Right hindlimb (tissue), 1 donor: ENCODE measurements around the gene FN3K.
"Not testable (repeated sequence)": the region's sequence is repeated elsewhere in the genome, so short reads cannot be mapped to it uniquely, and the experiment has no call there.

Experiments used
- DNase-seq: peaks from one replicate; pipeline ENCODE4 v3.0.0-alpha.2; 2018

Gene FN3K

DNA sequence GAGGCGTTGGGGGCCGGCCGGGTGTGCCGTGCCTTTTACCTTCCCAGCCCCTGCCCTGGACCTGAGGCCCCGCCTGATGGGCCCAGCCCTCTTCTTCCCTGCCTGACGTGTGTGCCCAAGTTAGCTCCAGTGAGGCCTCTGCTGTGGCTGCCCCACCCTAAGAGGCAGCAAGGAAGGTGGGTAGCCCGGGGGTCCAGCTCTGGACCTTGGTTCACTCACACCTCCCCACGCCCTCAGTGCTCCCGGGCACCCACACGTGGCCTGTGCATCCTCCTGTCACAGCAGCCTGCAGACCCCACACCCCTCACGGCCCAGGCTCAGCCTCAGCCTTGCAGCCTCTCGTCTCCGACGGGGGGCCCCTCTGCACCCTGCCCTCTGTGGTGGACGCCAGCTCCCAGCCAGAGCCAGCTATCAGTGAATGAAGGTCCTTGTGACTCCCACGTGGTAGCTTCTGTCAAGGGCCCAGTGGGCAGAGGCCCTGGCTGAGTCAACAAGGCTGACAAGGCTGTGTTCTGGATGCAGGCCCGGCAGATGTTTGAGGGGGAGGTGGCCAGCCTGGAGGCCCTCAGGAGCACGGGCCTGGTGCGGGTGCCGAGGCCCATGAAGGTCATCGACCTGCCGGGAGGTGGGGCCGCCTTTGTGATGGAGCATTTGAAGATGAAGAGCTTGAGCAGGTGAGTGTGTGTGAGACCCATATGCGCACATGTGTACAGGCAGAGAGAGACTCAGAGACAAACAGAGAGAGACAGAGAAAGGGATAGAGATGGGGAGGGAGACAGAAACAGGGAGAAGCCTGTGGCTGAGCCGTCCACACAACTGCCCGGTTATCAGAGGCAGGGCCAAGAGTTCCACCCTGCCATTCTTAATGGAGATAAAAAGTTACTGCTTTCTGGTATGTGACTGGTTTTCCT, 2.8 kb downstream of the FN3K start:
- no peak for DNase-seq

DNA sequence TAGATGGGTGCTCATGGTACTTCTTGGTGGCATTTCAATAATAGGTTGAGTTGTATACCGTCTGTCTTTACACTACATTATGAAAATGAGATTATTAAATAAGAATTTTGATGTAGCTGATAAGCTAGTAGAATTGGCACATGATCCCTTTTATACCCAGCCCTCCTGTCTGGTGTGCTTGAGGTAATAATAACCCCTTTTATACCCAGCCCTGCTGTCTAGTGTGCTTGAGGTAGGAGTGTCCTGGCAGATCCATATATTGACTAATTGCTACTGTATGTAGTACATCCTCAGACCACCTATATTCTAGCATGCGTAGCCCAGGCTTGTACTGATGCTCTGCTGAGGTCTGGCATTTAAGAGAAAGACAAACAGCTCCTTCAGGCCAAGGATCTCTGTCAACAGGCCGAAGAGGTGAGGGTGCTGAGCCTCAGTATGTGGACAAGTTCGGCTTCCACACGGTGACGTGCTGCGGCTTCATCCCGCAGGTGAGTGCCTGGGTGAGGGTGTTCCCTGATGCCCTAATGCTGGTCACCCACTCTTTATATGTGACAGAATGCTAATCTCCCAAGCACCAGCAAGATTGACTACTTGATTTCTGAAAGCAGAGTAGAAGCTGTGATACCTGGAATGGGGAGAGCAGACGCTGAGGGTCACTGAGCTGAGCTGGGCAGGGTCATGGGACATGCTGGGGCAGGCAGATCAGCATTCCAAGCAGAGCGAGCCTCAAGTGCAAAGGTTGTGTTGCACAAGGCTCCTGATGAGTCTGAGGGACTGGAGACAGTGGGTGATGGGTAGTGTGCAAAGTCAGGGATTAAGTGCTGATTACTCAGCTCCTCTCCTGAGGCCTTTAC, 5.7 kb downstream of the FN3K start:
- no peak for DNase-seq

DNA sequence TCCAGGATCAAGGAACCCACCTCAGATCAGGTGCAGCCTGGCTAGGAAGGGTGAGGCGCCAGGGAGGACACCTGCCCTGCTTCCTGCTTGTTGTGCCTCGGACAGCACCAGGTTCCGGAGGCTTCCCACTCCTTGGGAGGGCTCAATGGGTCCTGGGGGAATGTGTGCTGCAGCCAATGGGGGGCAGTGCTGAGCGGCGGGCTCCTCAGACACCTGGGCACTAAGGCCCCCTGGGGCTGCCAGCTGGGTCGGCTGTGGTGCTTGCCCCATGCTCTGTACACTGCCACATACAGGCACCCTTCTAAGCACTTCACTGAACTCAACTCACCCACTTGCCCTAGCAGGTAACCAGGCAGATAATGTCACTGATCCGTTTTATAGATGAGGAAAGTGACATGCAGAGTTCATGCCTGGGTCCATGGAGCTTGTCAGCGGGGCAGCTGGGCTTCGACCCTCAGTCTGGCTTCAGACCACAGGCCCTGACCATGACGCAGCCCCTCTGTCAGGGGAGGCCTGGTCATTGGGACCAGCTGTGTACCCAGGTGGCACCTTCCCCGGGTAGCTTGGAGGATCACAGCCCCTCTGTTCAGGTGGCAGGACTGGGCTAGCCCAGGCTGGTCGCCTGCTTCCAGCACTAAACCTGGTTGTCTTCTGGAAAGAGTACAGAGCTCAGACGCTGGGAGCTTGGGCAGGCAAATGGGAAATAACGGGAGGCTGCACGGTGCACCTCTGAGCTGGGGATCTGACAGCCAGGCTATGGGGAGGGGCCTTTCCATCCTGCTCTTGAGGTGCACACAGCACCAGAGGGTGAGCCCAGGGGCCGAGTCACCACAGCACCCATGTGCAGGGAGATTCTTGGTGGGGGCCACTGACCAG, 8.2 kb downstream of the FN3K start:
- no peak for DNase-seq

DNA sequence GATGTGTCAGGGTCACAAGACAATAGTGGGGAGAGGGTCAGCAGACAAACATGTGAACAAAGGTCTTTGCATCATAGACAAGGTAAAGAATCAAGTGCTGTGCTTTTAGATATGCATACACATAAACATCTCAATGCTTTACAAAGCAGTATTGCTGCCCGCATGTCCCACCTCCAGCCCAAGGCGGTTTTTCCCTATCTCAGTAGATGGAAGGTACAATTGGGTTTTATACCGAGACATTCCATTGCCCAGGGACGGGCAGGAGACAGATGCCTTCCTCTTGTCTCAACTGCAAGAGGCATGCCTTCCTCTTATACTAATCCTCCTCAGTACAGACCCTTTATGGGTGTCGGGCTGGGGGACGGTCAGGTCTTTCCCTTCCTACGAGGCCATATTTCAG, 9.3 kb downstream of the FN3K start:
- not testable (repeated sequence) for DNase-seq

DNA sequence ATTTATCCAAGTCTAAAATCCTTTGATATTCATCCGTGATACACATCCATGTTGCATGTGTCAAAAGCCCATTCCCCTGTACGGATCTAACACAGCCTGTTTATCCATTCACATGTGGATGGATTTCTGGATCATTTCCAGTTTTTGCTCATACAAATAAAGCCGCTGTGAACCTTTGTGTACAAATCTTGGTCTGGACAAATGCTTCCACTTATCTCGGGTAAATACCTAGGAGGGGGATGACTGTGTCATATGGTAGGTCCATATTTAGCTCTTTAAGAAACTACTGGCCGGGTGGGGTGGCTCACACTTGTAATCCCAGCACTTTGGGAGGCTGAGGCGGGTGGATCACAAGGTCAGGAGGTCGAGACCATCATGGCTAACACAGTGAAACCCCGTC, 10.1 kb downstream of the FN3K start:
- no peak for DNase-seq

DNA sequence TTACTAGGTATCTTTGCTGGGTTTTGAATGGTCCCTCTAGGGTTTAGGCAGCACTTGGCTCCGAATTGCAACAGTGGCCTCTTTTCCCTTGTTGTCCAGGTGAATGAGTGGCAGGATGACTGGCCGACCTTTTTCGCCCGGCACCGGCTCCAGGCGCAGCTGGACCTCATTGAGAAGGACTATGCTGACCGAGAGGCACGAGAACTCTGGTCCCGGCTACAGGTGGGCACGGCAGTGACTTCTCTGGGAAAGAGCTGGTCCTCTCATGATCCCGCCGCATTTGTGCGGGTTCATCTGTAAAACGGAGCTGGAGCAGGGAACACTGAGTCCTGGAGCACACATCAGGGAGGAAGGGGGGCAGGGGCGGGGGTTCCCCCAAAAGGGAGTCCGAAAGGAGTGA, 13.3 kb downstream of the FN3K start:
- no peak for DNase-seq

DNA sequence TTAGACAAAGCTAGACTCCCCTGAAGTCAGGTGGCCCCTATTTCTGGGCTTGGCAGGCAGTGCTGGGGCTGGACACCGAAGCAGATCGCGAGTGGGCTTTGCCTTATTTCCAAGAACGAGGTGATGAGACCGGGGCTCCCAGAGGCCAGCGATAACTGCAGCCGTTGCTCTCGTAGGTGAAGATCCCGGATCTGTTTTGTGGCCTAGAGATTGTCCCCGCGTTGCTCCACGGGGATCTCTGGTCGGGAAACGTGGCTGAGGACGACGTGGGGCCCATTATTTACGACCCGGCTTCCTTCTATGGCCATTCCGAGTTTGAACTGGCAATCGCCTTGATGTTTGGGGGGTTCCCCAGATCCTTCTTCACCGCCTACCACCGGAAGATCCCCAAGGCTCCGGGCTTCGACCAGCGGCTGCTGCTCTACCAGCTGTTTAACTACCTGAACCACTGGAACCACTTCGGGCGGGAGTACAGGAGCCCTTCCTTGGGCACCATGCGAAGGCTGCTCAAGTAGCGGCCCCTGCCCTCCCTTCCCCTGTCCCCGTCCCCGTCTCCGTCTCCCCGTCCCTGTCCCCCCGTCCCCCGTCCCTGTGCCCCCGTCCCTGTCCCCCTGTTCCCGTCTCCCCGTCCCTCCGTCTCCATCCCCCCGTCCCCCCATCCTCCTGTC, 15.0 kb downstream of the FN3K start:
- DNase-seq, result no peak

DNA sequence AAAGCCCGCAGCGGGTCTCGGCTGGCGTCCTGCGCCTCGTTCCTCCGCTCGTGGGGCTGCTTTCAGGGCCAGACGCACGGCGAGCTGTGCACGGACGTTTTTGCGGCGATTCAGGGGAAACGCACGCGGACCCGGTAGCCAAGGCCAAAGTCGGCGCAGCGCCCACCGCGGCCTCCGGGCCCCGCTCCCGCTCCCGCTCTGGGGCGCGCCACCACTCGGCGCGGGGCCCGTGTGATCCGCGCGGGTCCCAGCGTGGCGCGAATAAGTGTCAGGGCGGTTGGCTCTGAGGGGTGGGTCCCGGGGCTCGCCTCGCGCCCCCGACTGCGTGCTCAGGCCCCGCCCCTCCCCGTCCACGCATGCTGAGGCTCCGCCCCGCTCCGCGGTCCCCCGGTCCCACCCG, 15.8 kb downstream of the FN3K start:
- DNase-seq, result no peak

DNA sequence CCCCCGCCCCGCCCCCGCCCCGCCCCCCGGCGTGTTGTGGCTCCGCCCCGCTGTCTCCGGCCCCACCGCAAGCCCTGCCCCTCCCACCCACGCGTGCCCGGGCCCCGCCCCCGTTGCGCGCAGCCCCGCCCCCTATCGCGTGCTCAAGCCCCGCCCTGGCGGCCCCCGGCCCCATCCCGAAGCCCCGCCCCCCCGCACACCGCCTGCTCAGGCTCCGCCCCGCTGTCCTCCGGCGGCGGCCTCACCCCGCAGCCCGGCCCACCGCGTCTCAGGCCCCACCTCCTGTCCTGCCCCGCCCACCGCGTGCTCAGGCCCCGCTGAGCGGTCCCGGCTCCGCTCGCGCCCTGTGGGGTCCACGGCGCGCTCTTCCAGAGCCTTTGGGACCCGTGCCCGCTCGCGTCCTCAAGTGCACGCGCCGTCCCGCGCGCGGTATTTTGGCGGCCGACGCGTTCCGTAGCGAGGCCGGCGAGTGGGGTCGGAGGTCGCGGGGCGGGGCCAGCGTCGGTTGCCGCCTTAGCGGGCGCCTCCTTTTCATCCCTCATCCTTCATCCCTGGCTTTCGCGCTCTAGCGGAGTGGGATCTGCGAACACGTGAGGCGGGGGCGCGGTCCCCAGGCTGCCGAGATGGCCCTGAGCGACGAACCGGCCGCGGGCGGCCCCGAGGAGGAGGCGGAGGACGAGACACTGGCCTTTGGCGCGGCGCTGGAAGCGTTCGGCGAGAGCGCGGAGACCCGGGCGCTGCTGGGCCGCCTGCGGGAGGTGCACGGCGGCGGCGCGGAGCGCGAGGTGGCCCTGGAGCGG, 16.4 kb downstream of the FN3K start, which contains the start of gene TBCD:
Gene TBCD, plus strand, starts transcription at position 495 of the 800 bp plus-strand sequence. Its CDS starts 129 bp downstream, at position 624.
- DNase-seq, result peak; percentile 93

DNA sequence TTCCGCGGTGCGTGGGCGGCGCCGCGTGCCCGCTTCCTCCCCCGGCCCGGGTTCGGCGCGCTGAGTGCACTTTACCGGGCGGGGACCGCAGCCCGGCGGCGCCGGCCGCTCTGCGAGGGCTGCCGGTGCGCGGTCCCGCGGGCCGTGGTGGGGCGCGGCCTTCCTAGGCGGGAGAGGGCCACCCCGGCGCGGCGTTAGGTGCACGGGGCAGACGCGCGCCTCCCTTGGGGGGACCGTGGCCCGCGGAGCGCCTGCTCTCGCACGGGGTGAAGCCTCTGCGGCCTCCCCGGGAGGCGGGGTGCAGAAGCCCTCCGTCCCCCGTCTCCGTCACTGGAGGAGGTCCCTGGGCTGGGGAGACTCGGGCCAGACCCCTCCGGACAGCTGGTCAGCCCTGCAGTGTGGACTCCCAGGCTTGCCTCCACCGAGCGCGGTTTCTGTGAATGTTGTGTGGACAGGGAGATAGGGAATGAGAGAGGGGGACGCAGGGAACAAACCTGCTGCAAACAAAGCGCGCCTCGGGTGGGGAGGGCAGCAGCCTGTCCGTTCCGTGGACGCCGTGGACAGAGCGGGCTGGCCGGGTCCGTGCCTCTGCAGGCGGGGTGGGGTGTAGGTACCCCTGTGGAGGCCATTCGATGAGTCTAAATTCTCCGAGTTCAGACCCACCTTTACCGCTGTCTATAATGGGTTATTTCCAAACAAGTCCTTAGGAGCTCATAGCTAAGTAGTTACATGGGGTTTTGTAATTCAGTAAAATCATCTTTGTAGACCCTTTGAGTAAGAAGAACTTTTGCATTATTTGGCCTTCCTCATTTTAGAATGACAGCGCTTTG, 17.2 kb downstream of the FN3K start:
- DNase-seq, result peak; percentile 55

DNA sequence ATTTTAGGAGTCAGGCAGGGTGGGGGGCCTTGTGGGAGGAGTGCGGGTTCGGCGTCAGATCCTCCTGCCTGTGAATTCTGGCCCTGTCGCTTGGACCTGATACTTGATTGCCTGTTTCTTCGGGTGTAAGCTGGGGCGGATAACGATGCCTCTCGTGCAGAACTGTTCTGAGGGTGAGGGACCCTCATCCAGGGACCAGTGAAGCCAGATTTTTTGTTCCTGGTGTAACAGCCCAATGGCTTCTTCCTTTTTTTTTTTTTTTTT, 17.7 kb downstream of the FN3K start:
- no peak for DNase-seq

DNA sequence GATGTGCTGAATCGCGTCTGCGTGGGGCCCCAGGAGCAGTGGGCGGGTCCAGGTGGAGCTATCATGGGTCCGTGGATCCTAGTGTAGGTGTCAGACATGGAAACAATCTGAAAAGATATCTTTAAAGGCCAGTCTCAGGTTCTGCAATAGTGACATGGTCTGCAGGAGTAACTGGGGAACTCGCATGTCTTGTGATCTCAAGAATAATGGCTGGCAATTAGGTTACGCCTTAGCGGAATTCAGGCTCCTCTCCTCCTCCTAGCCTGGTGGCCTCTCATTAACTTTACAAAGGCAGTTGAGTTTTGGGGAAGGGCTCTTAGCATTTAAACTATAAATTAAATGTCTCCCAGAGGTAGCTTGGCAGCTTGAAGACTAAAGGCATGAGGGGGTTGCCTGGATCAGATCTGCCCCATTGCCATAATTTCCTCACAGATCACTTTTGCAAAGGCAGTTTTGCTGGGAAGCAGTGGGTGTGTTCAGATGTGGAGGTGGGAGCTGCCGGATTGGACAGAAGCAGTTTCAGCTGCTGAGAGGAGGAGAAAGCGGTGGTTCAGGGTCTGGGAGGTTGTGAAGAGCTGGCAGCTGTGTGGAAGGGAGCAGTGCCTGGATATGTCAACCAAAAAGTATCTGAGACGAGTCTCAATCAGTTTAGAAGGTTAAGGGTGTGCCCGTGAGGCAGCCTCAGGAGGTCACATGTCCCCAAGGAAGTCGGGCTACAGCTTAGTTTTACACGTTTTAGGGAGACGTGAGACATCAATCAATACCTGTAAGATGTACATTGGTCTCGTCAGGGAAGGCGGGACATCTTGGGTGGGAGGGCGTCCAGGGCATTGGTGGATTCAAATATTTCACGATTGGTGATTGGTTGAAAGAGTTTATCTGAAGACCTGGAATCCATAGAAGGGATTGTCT, 19.1 kb downstream of the FN3K start:
- DNase-seq, result no peak

DNA sequence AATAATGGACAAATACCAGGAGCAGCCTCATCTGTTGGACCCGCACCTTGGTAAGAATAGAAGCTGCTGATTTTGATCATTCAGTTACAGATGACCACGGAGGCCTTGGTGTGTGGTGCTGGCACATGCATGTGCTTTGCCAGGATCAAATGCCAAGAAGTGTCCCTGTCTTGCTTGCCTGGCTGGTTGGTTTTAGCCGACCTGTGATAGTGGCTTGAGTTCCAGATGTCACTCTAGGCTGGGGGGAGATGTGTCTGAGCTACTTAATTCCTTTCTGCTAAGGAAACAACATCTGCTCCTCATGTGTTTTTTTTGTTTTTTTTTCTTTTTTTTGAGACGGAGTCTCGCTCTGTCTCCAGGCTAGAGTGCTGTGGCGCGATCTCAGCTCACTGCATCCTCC, 20.8 kb downstream of the FN3K start:
- DNase-seq, result no peak

DNA sequence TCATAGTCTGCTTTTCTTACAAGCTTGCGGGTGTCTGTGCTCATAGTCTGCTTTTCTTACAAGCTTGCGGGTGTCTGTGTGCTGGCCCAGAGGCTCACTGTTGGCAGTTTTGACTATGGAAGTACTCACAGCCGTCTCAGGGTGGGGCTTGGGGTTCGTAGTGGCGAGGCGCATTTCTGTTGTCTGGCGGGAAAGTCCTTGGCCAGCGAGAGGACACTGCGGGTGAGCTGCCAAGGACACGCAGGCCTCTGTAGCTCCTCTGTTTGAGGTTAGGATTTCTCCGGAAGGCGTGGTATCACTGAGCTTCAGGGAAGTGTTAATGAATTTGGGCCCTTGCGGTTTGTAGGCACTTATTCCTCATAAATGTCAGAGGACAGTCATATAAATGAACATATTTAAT, 30.0 kb downstream of the FN3K start:
- no peak for DNase-seq

DNA sequence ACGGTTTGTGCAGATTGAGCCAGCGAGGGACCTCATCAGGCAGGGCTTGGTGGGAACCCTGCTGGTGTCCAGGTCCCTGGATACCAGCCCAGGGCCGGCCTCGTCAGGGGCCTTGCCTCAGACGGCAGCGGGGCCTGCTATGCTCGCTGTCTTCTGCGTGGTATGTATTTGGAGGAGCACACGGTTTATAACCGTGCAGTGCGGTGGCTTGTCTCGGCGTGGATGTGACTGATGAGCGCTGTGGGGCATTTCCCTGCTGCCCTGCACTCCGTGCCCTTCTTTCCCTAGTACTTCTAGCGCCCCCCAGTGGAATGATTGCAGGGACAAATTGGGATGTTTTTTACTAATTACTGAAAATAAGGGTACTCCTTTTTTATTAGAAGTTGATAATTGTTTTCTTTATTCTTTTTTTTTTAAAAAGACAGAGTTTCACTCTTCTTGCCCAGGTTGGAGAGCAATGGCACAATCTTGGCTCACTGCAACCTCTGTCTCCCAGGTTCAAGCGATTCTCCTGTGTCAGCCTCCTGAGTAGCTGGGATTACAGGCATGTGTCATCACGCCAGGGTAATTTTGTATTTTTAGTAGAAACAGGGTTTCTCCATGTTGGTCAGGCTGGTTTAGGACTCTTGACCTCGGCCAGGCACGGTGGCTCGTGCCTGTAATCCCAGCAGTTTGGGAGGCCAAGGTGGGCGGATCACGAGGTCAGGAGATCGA, 31.8 kb downstream of the FN3K start:
- no peak for DNase-seq

DNA sequence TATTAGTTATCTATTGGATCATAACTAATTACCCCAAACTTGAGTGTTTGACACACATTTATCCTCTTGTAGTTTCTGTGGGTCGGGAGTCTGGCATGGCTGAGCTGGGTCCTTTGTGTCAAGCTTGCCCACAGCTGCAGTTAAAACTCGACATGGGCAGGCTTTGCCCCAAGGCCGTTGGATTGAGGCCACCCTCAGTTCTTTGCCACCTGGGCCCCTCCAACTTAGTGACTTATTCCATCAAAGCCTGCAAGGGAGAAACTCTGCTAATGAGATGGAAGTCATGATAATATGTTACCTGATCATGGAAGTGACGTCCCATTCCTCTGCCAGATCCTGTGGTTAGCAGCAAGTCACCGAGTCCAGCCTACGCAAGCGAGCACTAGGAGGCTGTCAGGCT, 33.6 kb downstream of the FN3K start:
- DNase-seq, result no peak

DNA sequence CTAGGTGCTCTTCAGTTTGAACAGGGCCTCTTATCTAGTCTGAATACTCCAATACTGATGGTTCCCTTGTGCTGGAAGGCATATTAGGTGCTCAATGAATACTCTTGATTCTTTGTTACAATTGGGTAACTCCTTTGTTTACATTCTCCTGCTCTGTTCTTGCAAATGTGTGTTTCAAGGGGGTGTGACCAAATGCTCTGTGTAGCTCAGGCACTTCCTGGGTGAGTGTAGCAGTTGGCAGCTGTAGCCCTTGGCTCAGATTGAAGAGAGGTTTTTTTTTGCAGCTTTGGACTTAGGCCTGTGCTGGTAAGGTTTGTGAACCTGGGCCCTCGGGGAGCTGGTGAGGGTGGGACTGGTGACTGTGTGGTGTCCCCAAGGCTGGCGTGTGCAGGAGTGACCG, 36.6 kb downstream of the FN3K start:
- no peak for DNase-seq

DNA sequence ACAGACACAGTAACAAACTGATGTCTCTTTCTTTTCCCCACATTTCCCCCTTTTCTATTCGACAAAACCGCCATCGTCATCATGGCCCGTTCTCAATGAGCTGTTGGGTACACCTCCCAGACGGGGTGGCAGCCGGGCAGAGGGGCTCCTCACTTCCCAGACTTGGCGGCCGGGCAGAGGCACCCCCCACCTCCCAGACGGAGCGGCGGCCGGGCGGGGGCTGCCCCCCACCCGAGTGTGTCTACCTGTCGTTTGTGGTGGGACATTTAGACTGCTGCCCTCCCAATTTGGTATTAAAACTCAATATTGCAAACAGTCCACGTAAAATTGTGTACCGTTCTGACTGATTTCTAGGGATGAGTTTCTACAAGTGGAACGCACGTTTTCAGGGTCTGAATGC, 39.0 kb downstream of the FN3K start:
- DNase-seq, result not testable (repeated sequence)
